Esophagus squamous epithelium (tissue), 4 donors: ENCODE results near the gene SLFN13.

Experiments used
- POLR2A ChIP-seq, 4 donors: fragments of 450-650 bp; IDR thresholded peaks; one replicate each; pipeline ENCODE4 v1.6.1; 2017; ENCODE audit warnings: antibody characterized with exemption in 4 of 4, mild to moderate bottlenecking in 4 of 4, moderate library complexity in 3 of 4
- TF ChIP-seq, protein P1 (sequence below), 6 experiments: fragments of 450-650 bp in 4 of 6; fragments of 200-600 bp in 2 of 6; sonication (generic) in 2 of 6; IDR thresholded peaks; one replicate each; pipeline ENCODE4 v1.5.1; 2016 to 2019; ENCODE audit warnings: antibody characterized with exemption in 6 of 6, mild to moderate bottlenecking in 4 of 6, moderate library complexity in 4 of 6

DNA sequence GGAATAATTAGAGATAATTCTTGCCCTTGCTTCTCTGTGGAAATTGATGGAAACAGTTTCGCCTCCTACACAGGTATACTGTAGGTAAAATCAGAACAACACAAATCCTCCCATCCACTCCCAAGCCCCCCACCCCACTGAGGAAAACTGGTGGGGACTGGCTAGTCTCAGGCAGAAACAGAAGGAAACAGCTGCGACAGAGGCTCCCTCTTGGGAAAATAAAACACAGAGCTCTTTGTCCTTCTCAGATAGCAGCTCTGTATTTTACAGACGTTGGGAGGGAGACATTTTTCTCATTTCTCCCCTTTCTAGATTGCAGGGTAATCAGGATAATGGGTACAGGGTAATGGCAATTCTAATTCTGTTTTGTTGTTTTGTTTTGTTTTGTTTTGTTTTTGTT lies 1.1 kb downstream of the SLFN13 start:
- TF ChIP-seq, protein P1, sequence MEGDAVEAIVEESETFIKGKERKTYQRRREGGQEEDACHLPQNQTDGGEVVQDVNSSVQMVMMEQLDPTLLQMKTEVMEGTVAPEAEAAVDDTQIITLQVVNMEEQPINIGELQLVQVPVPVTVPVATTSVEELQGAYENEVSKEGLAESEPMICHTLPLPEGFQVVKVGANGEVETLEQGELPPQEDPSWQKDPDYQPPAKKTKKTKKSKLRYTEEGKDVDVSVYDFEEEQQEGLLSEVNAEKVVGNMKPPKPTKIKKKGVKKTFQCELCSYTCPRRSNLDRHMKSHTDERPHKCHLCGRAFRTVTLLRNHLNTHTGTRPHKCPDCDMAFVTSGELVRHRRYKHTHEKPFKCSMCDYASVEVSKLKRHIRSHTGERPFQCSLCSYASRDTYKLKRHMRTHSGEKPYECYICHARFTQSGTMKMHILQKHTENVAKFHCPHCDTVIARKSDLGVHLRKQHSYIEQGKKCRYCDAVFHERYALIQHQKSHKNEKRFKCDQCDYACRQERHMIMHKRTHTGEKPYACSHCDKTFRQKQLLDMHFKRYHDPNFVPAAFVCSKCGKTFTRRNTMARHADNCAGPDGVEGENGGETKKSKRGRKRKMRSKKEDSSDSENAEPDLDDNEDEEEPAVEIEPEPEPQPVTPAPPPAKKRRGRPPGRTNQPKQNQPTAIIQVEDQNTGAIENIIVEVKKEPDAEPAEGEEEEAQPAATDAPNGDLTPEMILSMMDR (IDR thresholded peaks at IDR 0.05) = no peak
- TF ChIP-seq POLR2A (IDR thresholded peaks at IDR 0.05) = no peak
